GM10266 (cell line): Measurements from ENCODE around the gene BSDC1.
A peak's percentile ranks its signal among the peaks of the same experiment; 100 is the strongest.
"Not testable (repeated sequence)": the region's sequence is repeated elsewhere in the genome, so short reads cannot be mapped to it uniquely, and the experiment has no call there.

Experiments
- DNase-seq: peaks from one replicate; pipeline ENCODE4 v3.0.0; 2012; ENCODE audit errors: extremely low spot score
- CTCF ChIP-seq: IDR thresholded peaks from 2 replicates; pipeline ENCODE4 v1.5.1; 2012; ENCODE audit warnings: mild to moderate bottlenecking, low read depth; ENCODE audit not compliant: control insufficient read depth, insufficient read depth; ENCODE audit errors: missing control alignments

BSDC1 gene

GRCh38 chr1:32362474-32363313, 31.5 kb downstream of the BSDC1 start, which contains the start of the genes FAM229A and TSSK3:
FAM229A (minus strand) TSS chr1:32362485; CDS start chr1:32362091, 394 bp downstream.
TSSK3 (plus strand) TSS chr1:32362539; CDS start chr1:32362702, 163 bp downstream.
- TF ChIP-seq CTCF, result no peak
- DNase-seq, result no peak

DNA sequence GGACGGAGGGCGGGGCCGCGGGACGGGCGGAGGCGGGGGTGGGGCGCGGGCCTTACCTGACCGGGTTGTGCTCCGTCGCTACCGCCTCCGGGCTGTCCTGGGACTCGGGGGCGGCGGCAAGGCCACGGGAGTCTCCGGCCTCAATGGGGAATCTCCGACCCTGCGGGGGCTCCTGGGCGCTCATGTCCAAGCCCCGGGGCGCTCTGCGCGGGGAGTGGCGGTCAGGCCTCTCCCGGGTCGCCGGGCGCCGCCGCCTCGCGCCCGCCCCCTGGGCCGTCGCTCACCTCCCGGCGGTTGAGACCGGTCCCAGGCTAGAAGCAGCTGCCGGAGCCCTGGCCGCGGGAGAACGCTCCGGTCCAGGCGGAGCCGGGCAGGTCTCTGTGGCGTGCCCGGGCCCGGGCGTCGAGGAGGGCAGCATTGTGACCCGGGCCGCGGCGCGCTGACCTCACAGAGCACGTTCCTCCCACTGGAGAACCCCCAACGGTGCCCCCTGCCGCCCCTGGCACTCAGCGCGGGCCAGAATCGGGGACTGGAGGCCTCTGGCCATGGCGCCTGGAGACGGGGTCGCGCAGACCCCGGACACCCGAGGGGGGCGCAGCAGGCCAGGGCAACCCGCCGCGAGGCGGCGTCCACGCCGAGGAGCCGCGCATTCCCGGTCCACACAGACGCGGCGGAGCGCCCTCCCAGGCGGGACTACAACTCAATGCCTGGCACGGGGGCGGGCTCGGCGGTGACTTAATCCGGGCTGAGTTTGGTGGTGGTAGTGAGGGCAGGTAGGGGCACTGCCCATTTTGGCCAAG, 32.4 kb downstream of the BSDC1 start:
- peak; percentile 4 for TF ChIP-seq CTCF
- peak; percentile 59 for DNase-seq

GRCh38 chr1:32361308-32361673, 33.0 kb downstream of the BSDC1 start:
- no peak for DNase-seq
- no peak for TF ChIP-seq CTCF

DNA sequence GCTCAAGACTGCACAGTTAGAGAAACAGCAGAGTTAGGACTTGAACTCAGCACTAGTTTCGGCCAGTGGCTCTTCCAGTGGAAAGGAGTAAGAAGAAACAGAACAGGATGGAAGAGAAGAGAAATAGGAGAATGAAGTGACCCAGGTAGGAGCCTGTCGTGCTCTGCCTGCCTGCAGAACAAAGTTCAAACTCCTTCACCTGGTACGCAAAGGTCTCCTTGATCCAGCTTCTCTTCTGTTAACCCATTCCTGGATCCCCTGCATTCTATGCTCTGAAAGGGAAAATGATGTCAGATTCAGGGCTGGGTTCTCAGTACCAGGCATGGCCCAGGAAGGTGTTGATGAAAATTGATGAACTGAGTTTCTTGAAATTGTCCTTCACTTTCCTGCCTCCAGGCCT, 35.8 kb downstream of the BSDC1 start:
- TF ChIP-seq CTCF, result no peak
- no peak for DNase-seq

DNA sequence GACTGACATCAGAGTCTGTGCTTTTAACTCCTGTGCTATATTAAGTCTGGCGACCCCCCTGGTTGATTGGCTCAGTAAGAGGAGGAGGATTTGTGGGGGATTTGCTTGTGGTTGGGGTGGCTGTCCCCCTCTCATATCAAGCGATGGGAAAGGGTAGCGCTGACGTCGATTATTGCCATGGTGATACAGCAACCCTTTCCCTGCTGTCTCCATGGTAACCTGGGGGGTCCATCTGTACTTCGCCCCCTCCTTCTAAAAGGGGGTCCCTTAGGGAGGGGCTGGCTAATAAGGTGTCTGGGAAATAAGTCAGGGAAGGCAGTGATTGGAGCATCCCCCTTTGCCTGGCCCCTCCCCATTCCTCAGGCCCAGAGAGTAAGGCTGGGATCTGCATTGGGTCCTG, 36.6 kb downstream of the BSDC1 start:
- DNase-seq, result no peak
- TF ChIP-seq CTCF, result no peak

DNA sequence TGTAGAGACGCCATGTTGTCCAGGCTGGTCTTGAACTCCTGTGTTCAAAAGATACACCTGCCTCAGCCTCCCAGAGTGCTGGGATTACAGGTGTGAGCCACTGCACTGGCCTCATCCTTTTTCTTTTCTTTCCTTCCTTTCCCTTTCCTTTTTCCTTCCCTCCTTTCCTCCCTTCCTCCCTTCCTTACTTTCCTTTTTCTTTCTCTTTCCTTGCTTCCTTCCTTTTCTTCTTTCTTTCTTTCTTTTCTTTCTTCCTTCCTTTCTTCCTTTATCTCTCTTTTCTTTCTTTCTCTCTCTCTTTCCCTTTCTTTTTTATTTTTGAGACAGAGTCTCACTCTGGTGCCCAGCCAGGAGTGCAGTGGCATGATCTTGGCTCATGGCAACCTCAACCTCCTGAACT, 37.8 kb downstream of the BSDC1 start:
- no peak for DNase-seq
- TF ChIP-seq CTCF, result no peak

GRCh38 chr1:32355778-32356177, 38.5 kb downstream of the BSDC1 start:
- not testable (repeated sequence) for DNase-seq
